Upper lobe of right lung (tissue), 1 donor: ENCODE data around the gene IGSF3. TPM values are rescaled to one million over a fixed set of nuclear protein-coding genes. Genes with fewer than 3 reads are reported as not detected.

Source experiments
- ATAC-seq: fragments of 200-7000 bp; cut with Tn5 transposase; one replicate; pipeline ENCODE4 v1.9.1; 2020; ENCODE audit warnings: mild to moderate bottlenecking, moderate library complexity
- DNase-seq: peaks from one replicate; pipeline ENCODE4 v3.0.0-alpha.2; 2020
- H3K27ac ChIP-seq: fragments of 200-600 bp; one replicate; pipeline ENCODE4 v1.8.0; 2022
- H3K27me3 ChIP-seq: fragments of 200-600 bp; one replicate; pipeline ENCODE4 v1.8.0; 2022; ENCODE audit warnings: mild to moderate bottlenecking
- H3K36me3 ChIP-seq: fragments of 200-600 bp; one replicate; pipeline ENCODE4 v1.8.0; 2022
- H3K4me1 ChIP-seq: fragments of 200-600 bp; one replicate; pipeline ENCODE4 v1.8.0; 2022
- H3K4me3 ChIP-seq: fragments of 200-600 bp; one replicate; pipeline ENCODE4 v1.8.0; 2022; ENCODE audit warnings: mild to moderate bottlenecking
- H3K9me3 ChIP-seq: fragments of 200-600 bp; one replicate; pipeline ENCODE4 v1.8.0; 2022
- CTCF ChIP-seq: fragments of 200-600 bp; IDR thresholded peaks from one replicate; pipeline ENCODE4 v1.8.0; 2022; ENCODE audit warnings: antibody characterized with exemption
- intact Hi-C: fragments of 100-400 bp; cut with DNase I; formaldehyde crosslinking; loops from one replicate; pipeline ENCODE4 v1.11.0; 2022
- total RNA-seq: library from RNA; stranded (reverse); fragmentation: NEBNext Ultra II Directional; extraction: Animal tissue kit (Norgen Biotek cat#: 25700); gene quantifications from one replicate; pipeline ENCODE4 v1.2.1, GENCODE V29; 2021
- donor health status: DM: no; HTN: yes; CAD: no; lungs with severe emphysema.

The IGSF3 gene
- total RNA-seq, 1 donor from 2014 or later, result 20.1 TPM

- intact Hi-C loops, result no loop called here
- no peaks in the 10 kb centered on the region for H3K27me3 ChIP-seq
- no peak for TF ChIP-seq CTCF
- no peaks in the 10 kb centered on the region for H3K36me3 ChIP-seq
- H3K4me3 ChIP-seq, result no peak overlapping the region
- no peaks in the 10 kb centered on the region for H3K9me3 ChIP-seq
- no peak overlapping the region for H3K27ac ChIP-seq
- DNase-seq, result no peak
- no peak for ATAC-seq
- peaks cover 16% of the 10 kb centered on the region for H3K4me1 ChIP-seq
These were observed 110.1 kb downstream of the IGSF3 start for GRCh38 chr1:116557323-116557878.

- H3K36me3 ChIP-seq, result no peaks in the 10 kb centered on the region
- ATAC-seq (peak; percentile 92), DNase-seq (peak; percentile 72)
- H3K9me3 ChIP-seq, result no peaks in the 10 kb centered on the region
- no peak overlapping the region for H3K27ac ChIP-seq
- intact Hi-C loops, result no loop called here
- no peak for TF ChIP-seq CTCF
- H3K4me3 ChIP-seq, result no peak overlapping the region
- no peaks in the 10 kb centered on the region for H3K27me3 ChIP-seq
- H3K4me1 ChIP-seq, result peaks cover 16% of the 10 kb centered on the region
These were observed 111.1 kb downstream of the IGSF3 start for GRCh38 chr1:116556289-116557006.

- intact Hi-C loops, result no loop called here
- no peak for TF ChIP-seq CTCF
- H3K4me1 ChIP-seq, result peaks cover 16% of the 10 kb centered on the region
- no peaks in the 10 kb centered on the region for H3K9me3 ChIP-seq
- H3K27me3 ChIP-seq, result no peaks in the 10 kb centered on the region
- no peak overlapping the region for H3K27ac ChIP-seq
- no peak overlapping the region for H3K4me3 ChIP-seq
- ATAC-seq (no peak), DNase-seq (no peak)
- H3K36me3 ChIP-seq, result no peaks in the 10 kb centered on the region
These were observed 112.6 kb downstream of the IGSF3 start for GRCh38 chr1:116554924-116555323.

GRCh38 chr1:116553386-116554115 lies 114.0 kb downstream of the IGSF3 start:
- intact Hi-C loops, result no loop called here
- H3K9me3 ChIP-seq, result no peaks in the 10 kb centered on the region
- peak; percentile 41 for ATAC-seq

More at GRCh38 chr1:116553386-116554115, 114.0 kb downstream of the IGSF3 start:
- TF ChIP-seq CTCF, result no peak
- DNase-seq, result no peak
- peaks cover 16% of the 10 kb centered on the region for H3K4me1 ChIP-seq
- no peak overlapping the region for H3K27ac ChIP-seq
- no peaks in the 10 kb centered on the region for H3K36me3 ChIP-seq
- H3K27me3 ChIP-seq, result no peaks in the 10 kb centered on the region
- H3K4me3 ChIP-seq, result no peak overlapping the region
